ENCODE data around the gene GDE1. TPM values are rescaled to one million over a fixed set of nuclear protein-coding genes. Genes with fewer than 3 reads are reported as not detected.

The GDE1 gene, protein sequence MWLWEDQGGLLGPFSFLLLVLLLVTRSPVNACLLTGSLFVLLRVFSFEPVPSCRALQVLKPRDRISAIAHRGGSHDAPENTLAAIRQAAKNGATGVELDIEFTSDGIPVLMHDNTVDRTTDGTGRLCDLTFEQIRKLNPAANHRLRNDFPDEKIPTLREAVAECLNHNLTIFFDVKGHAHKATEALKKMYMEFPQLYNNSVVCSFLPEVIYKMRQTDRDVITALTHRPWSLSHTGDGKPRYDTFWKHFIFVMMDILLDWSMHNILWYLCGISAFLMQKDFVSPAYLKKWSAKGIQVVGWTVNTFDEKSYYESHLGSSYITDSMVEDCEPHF
- total RNA-seq (2013), result 60.7 TPM
- polyA plus RNA-seq (10 to 100 TPM; 30.6 to 75.5 (median 71.7) TPM), polyA minus RNA-seq (12.7 and 20.3 TPM in 2 replicates), total RNA-seq (12.6 to 69.8 (median 48.5) reads per million in 11 experiments)

DNA sequence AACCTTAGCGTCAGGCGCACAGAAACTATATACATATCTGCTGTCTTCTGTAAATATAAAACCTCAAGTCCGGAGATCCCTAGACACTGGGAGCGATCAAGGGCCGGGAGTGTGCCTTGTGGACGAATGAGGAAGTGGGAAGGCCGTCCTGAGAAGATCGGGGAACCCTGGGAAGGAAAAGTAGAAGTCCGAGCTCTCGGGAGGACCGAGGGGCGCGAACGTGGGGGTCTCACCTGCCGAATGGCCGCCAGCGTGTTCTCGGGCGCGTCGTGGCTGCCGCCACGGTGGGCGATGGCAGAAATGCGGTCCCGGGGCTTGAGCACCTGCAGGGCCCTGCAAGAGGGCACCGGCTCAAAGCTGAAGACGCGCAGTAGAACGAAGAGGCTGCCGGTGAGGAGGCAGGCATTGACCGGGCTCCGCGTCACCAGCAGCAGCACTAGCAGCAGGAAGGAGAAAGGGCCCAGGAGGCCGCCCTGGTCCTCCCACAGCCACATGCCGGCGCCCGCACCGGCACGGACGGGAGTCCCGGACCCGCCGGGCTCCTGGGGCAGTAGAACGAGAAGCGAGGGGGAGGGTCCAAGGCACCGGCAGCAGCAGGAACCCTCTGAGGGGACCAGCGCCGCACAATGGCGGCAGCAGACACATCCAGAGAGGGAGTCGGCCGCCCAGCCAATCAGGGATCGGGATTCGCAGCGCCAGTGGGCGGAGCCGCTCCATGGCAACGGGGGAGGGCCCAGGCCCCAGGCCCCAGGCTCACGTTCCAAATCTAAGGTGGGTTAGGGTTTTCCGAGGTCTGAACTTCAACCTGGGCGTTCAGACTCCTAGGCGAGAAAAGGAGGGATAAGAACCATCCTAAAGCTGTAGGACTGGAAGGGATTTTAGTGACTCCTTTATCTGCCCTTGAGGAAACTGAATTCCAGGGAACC lies at the start of gene GDE1:
Gene GDE1, minus strand, starts transcription at position 628 of the 926 bp plus-strand sequence. Its CDS starts 134 bp downstream, at position 494.
- Histone ChIP-seq H3K4me2 (replicated peaks; ENCODE audit: extremely low read depth, low read length, poor library complexity, severe bottlenecking) (peak within 1 kb of the TSS; percentile 99), H3K27me3 (ENCODE audit: control insufficient read depth in 2 of 2, insufficient read depth in 2 of 2, low read length in 2 of 2) (no peaks in the 10 kb centered on the region), H3K79me2 (ENCODE audit: insufficient read depth, low read length) (peaks cover 82% of the 10 kb centered on the region), H3K9me3 (replicated peaks in 1 of 2; ENCODE audit: control insufficient read depth in 1 of 2, insufficient read depth in 1 of 2, low read length in 2 of 2) (no peaks in the 10 kb centered on the region), H3K9ac (ENCODE audit: insufficient read depth, low read length, poor library complexity, severe bottlenecking) (peak within 1 kb of the TSS; percentile 81), H3K4me1 (ENCODE audit: control insufficient read depth in 1 of 2, insufficient read depth in 2 of 2, low read length in 2 of 2) (peaks cover 34 to 63% of the 10 kb centered on the region in 2 donors), H2AFZ (ENCODE audit: insufficient read depth, low read depth, low read length, poor library complexity, severe bottlenecking) (peak within 1 kb of the TSS; percentile 95), H3K27ac (ENCODE audit: low read depth in 1 of 2, low read length in 2 of 2) (peak within 1 kb of the TSS; percentile 81 to 91), H3K36me3 (replicated peaks in 1 of 2; ENCODE audit: control insufficient read depth in 1 of 2, insufficient read depth in 2 of 2, low read length in 2 of 2) (peaks cover 9 to 11% of the 10 kb centered on the region in 2 donors), H4K20me1 (ENCODE audit: insufficient read depth, low read length) (peaks cover 8% of the 10 kb centered on the region), H3K4me3 (replicated peaks in 1 of 3; ENCODE audit: low read depth in 2 of 3, low read length in 3 of 3) (peak within 1 kb of the TSS; percentile 71 to 97 (median 88))
- intact Hi-C loops (cut with micrococcal nuclease), result loop anchor here (5.0 kb wide), 3 partner anchors 36 to 719 kb away; partner anchors contain the start of genes ARL6IP1 (in 1 of the 2), COQ7 (in 1 of the 2) and VPS35L (in 1 of the 2)
- peaks cover 48% of the 10 kb centered on the region for H3K4me1 Mint-ChIP-seq
- under 1% methylated on average over 60 of the region's 62 CpGs for WGBS (ENCODE audit: insufficient coverage)
- peak within 1 kb of the TSS; percentile 95 to 98 for H3K4me3 Mint-ChIP-seq
- H3K36me3 Mint-ChIP-seq, result peaks cover 15 to 16% of the 10 kb centered on the region in 2 donors
- H3K9me3 Mint-ChIP-seq, result peaks cover 0 to 2% (median 0%) of the 10 kb centered on the region in 7 donors
- TF ChIP-seq, protein P1, sequence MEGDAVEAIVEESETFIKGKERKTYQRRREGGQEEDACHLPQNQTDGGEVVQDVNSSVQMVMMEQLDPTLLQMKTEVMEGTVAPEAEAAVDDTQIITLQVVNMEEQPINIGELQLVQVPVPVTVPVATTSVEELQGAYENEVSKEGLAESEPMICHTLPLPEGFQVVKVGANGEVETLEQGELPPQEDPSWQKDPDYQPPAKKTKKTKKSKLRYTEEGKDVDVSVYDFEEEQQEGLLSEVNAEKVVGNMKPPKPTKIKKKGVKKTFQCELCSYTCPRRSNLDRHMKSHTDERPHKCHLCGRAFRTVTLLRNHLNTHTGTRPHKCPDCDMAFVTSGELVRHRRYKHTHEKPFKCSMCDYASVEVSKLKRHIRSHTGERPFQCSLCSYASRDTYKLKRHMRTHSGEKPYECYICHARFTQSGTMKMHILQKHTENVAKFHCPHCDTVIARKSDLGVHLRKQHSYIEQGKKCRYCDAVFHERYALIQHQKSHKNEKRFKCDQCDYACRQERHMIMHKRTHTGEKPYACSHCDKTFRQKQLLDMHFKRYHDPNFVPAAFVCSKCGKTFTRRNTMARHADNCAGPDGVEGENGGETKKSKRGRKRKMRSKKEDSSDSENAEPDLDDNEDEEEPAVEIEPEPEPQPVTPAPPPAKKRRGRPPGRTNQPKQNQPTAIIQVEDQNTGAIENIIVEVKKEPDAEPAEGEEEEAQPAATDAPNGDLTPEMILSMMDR (IDR thresholded peaks at IDR 0.05), result peak; percentile 24
- peak within 1 kb of the TSS; percentile 87 to 94 (median 93) for H3K27ac Mint-ChIP-seq
- peak; percentile 81 to 89 (median 86) for DNase-seq
- peaks cover 0 to 2% (median 0%) of the 10 kb centered on the region in 3 donors for H3K27me3 Mint-ChIP-seq (ENCODE audit: low read depth in 3 of 3)

DNA sequence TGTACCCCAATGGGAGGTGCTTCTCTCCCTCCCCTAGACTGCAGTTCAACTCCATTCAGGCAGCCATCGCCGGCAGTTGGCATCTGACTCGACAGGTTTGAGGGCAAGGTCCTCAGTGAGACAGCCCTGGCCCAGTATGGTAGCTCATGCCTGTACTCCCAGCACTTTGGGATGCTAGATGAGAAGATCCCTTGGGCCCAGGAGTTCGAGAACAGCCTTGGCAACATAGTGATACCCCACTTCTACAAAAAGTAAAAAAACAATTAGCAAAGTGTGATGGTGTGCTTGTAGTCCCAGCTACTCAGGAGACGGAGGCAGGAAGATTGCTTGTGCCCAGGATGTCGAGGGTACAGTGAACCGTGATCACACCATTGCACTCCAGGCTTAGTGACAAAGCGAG lies 45.7 kb upstream of the GDE1 start:
- Histone ChIP-seq H3K4me1 (ENCODE audit: control insufficient read depth in 1 of 2, insufficient read depth in 2 of 2, low read length in 2 of 2) (no peaks in the 10 kb centered on the region), H2AFZ (ENCODE audit: insufficient read depth, low read depth, low read length, poor library complexity, severe bottlenecking) (no peak overlapping the region), H3K9ac (ENCODE audit: insufficient read depth, low read length, poor library complexity, severe bottlenecking) (no peak overlapping the region), H3K4me3 (replicated peaks in 1 of 3; ENCODE audit: low read depth in 2 of 3, low read length in 3 of 3) (no peak overlapping the region), H3K4me2 (replicated peaks; ENCODE audit: extremely low read depth, low read length, poor library complexity, severe bottlenecking) (no peak overlapping the region), H3K79me2 (ENCODE audit: insufficient read depth, low read length) (no peaks in the 10 kb centered on the region), H3K36me3 (replicated peaks in 1 of 2; ENCODE audit: control insufficient read depth in 1 of 2, insufficient read depth in 2 of 2, low read length in 2 of 2) (peaks cover 57 to 79% of the 10 kb centered on the region in 2 donors), H3K27me3 (ENCODE audit: control insufficient read depth in 2 of 2, insufficient read depth in 2 of 2, low read length in 2 of 2) (no peaks in the 10 kb centered on the region), H3K27ac (ENCODE audit: low read depth in 1 of 2, low read length in 2 of 2) (no peak overlapping the region), H4K20me1 (ENCODE audit: insufficient read depth, low read length) (peaks cover 6% of the 10 kb centered on the region), H3K9me3 (replicated peaks in 1 of 2; ENCODE audit: control insufficient read depth in 1 of 2, insufficient read depth in 1 of 2, low read length in 2 of 2) (peaks cover 0 to 6% of the 10 kb centered on the region in 2 donors)
- peak overlapping the region in 1 of 7 donors; percentile 56 for H3K27ac Mint-ChIP-seq
- H3K36me3 Mint-ChIP-seq, result peaks cover 66 to 81% of the 10 kb centered on the region in 2 donors
- intact Hi-C loops (cut with micrococcal nuclease), result no loop called here
- no peak overlapping the region for H3K4me3 Mint-ChIP-seq
- 95% methylated on average over 4 of the region's 8 CpGs for whole genome bisulfite sequencing (ENCODE audit: insufficient coverage)
- H3K9me3 Mint-ChIP-seq, result peaks cover 1 to 8% (median 6%) of the 10 kb centered on the region in 7 donors
- H3K4me1 Mint-ChIP-seq, result no peaks in the 10 kb centered on the region
- TF ChIP-seq, protein P1 (IDR thresholded peaks at IDR 0.05), result no peak
- no peak for DNase-seq
- peaks cover 0 to 2% (median 0%) of the 10 kb centered on the region in 3 donors for H3K27me3 Mint-ChIP-seq (ENCODE audit: low read depth in 3 of 3)
